ENCODE results near the gene LMO7. TPM values are rescaled to one million over a fixed set of nuclear protein-coding genes. Genes with fewer than 3 reads are reported as not detected.
A peak's percentile ranks its signal among the peaks of the same experiment; 100 is the strongest.

Gene LMO7
- total and polyA plus RNA-seq, 2 donors from 2014 or later, result 44.0 to 138 TPM

DNA sequence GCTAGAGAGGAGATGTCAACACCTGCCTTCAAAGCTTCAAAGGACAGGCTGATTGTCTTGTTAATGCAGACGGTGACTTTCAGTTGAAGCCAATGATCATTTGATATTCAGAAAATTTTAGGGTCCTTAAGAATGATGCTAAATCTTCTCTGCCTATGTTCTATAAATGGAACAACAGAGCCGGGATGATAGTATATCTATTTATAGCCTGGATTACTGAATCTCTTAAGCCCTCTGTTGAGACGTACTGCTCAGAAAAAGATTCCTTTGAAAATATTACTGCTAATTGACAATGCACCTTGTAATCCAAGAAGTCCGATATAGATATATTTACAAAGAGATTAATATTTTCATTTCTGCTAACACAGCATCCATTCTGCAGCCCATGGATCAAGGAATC is 35.8 kb upstream of the LMO7 start:
- no peak for FAIRE-seq
- TF ChIP-seq, protein P1, sequence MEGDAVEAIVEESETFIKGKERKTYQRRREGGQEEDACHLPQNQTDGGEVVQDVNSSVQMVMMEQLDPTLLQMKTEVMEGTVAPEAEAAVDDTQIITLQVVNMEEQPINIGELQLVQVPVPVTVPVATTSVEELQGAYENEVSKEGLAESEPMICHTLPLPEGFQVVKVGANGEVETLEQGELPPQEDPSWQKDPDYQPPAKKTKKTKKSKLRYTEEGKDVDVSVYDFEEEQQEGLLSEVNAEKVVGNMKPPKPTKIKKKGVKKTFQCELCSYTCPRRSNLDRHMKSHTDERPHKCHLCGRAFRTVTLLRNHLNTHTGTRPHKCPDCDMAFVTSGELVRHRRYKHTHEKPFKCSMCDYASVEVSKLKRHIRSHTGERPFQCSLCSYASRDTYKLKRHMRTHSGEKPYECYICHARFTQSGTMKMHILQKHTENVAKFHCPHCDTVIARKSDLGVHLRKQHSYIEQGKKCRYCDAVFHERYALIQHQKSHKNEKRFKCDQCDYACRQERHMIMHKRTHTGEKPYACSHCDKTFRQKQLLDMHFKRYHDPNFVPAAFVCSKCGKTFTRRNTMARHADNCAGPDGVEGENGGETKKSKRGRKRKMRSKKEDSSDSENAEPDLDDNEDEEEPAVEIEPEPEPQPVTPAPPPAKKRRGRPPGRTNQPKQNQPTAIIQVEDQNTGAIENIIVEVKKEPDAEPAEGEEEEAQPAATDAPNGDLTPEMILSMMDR (IDR thresholded peaks at IDR 0.05; ENCODE audit: borderline replicate concordance, extremely low read depth, insufficient read depth), result no peak
- intact Hi-C loops (cut with DNase I), result no loop called here

DNA sequence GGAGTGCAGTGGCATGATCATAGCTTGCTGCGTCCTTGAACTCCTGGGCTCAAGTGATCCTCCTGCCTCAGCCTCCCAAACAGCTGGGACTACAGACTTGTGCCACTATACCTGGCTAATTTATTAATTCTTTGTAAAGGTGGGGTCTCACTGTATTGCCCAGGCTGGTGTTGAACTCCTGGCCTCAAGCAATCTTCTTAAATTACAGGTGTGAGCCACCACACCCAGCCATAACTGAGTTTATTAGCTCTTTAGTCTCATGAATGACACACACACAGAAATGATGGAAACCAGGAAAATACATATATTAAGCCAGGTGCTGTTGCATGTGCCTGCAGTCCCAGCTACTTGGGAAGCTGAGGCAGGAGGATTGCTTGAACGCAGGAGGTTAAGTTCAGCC is 33.1 kb upstream of the LMO7 start:
- intact Hi-C loops (cut with DNase I), result no loop called here
- H3K36me3 ChIP-seq (ENCODE audit: control insufficient read depth in 2 of 3, insufficient read depth in 3 of 3, low read length in 3 of 3), result peaks cover 0 to 4% (median 0%) of the 10 kb centered on the region in 3 donors
- DNase-seq (no peak), FAIRE-seq (no peak)
- no peaks in the 10 kb centered on the region for H3K27me3 ChIP-seq (ENCODE audit: control insufficient read depth, insufficient read depth, low read length)
- H3K9me3 ChIP-seq (ENCODE audit: control insufficient read depth in 2 of 3, insufficient read depth in 1 of 3, low read length in 3 of 3), result no peaks in the 10 kb centered on the region
- TF ChIP-seq, protein P1 (IDR thresholded peaks at IDR 0.05; ENCODE audit: borderline replicate concordance, extremely low read depth, insufficient read depth), result no peak
- H3K4me3 ChIP-seq (ENCODE audit: low read length in 3 of 3), result no peak overlapping the region
- no peaks in the 10 kb centered on the region for H3K4me1 ChIP-seq (ENCODE audit: control insufficient read depth in 2 of 3, insufficient read depth in 2 of 3, low read depth in 1 of 3, low read length in 3 of 3)
- no peak overlapping the region for H3K9ac ChIP-seq (ENCODE audit: low read length in 3 of 3)
- H3K27ac ChIP-seq (ENCODE audit: low read depth in 2 of 2, low read length in 2 of 2), result no peak overlapping the region

More for the DNA sequence above, 35.8 kb upstream of the LMO7 start:
- Histone ChIP-seq H3K4me1 (ENCODE audit: control insufficient read depth in 2 of 3, insufficient read depth in 2 of 3, low read depth in 1 of 3, low read length in 3 of 3) (no peaks in the 10 kb centered on the region), H3K9me3 (ENCODE audit: control insufficient read depth in 2 of 3, insufficient read depth in 1 of 3, low read length in 3 of 3) (no peaks in the 10 kb centered on the region), H3K9ac (ENCODE audit: low read length in 3 of 3) (no peak overlapping the region), H3K27me3 (ENCODE audit: control insufficient read depth, insufficient read depth, low read length) (no peaks in the 10 kb centered on the region), H3K36me3 (ENCODE audit: control insufficient read depth in 2 of 3, insufficient read depth in 3 of 3, low read length in 3 of 3) (peaks cover 0 to 4% (median 0%) of the 10 kb centered on the region in 3 donors), H3K27ac (ENCODE audit: low read depth in 2 of 2, low read length in 2 of 2) (no peak overlapping the region), H3K4me3 (ENCODE audit: low read length in 3 of 3) (no peak overlapping the region)
- no peak for DNase-seq

DNA sequence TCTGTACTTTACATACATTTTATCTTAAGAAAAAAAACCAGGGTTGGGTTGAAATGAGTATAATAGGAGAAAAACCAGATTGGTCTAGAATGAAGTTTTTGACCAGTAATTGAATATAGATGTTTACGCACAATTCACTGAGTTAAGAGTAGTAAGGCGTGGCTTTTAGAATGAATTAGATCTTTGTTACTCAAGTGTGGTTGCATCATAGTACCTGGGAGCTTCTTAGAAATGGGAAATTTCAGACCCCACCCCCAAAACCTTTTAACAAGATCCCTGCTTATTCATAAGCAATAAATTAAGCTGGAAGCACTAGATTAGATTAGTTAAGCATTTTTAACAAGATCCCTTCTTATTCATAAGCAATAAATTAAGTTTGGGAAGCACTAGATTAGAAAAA is 28.7 kb upstream of the LMO7 start:
- Histone ChIP-seq H3K4me1 (ENCODE audit: control insufficient read depth in 2 of 3, insufficient read depth in 2 of 3, low read depth in 1 of 3, low read length in 3 of 3) (no peaks in the 10 kb centered on the region), H3K36me3 (ENCODE audit: control insufficient read depth in 2 of 3, insufficient read depth in 3 of 3, low read length in 3 of 3) (no peaks in the 10 kb centered on the region), H3K27ac (ENCODE audit: low read depth in 2 of 2, low read length in 2 of 2) (no peak overlapping the region), H3K9ac (ENCODE audit: low read length in 3 of 3) (no peak overlapping the region), H3K27me3 (ENCODE audit: control insufficient read depth, insufficient read depth, low read length) (no peaks in the 10 kb centered on the region), H3K9me3 (ENCODE audit: control insufficient read depth in 2 of 3, insufficient read depth in 1 of 3, low read length in 3 of 3) (no peaks in the 10 kb centered on the region), H3K4me3 (ENCODE audit: low read length in 3 of 3) (no peak overlapping the region)
- intact Hi-C loops (cut with DNase I), result no loop called here
- no peak for FAIRE-seq
- TF ChIP-seq, protein P1 (IDR thresholded peaks at IDR 0.05; ENCODE audit: borderline replicate concordance, extremely low read depth, insufficient read depth), result no peak
- no peak for DNase-seq

DNA sequence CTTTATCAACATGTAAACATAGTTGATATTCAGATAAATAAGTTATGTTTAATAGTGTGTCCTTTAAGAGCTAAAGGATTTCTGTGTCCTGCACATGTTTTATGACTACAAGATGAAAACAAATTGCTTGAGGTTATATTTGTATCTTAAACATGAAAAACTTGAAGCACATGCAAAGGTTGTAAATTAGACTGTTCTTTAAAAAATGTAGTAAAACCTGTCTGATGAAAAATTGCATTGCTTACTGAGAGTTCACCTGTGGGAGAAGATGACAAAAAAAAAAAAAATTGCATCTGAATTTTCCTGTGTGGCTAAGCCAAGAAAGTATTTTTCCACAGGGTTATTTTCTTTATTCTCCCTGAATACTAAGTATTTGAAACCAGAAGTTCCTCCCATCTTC is 25.7 kb upstream of the LMO7 start:
- no peak for FAIRE-seq
- TF ChIP-seq, protein P1 (IDR thresholded peaks at IDR 0.05; ENCODE audit: borderline replicate concordance, extremely low read depth, insufficient read depth), result no peak
- no peaks in the 10 kb centered on the region for H3K36me3 ChIP-seq (ENCODE audit: control insufficient read depth in 2 of 3, insufficient read depth in 3 of 3, low read length in 3 of 3)

More for the DNA sequence above, 25.7 kb upstream of the LMO7 start:
- intact Hi-C loops (cut with DNase I), result no loop called here
- Histone ChIP-seq H3K27ac (ENCODE audit: low read depth in 2 of 2, low read length in 2 of 2) (no peak overlapping the region), H3K4me3 (ENCODE audit: low read length in 3 of 3) (no peak overlapping the region), H3K27me3 (ENCODE audit: control insufficient read depth, insufficient read depth, low read length) (no peaks in the 10 kb centered on the region), H3K9ac (ENCODE audit: low read length in 3 of 3) (no peak overlapping the region), H3K4me1 (ENCODE audit: control insufficient read depth in 2 of 3, insufficient read depth in 2 of 3, low read depth in 1 of 3, low read length in 3 of 3) (no peaks in the 10 kb centered on the region), H3K9me3 (ENCODE audit: control insufficient read depth in 2 of 3, insufficient read depth in 1 of 3, low read length in 3 of 3) (no peaks in the 10 kb centered on the region)
- peak in 1 of 5 donors; percentile 23 for DNase-seq
